ENCODE data around the gene CDC14A.

The CDC14A gene

GRCh38 chr1:100364697-100365096, 12.4 kb downstream of the CDC14A start:
- no peak for TF ChIP-seq ZBTB7A (IDR thresholded peaks at IDR 0.05; ENCODE audit: low read depth)
- no peak for TF ChIP-seq CREB1 (IDR thresholded peaks at IDR 0.05; ENCODE audit: low read depth)
- no peak for TF ChIP-seq CEBPB (IDR thresholded peaks at IDR 0.05)
- no peak for TF ChIP-seq RAD21 (IDR thresholded peaks at IDR 0.05; ENCODE audit: low read depth)
- no peak for TF ChIP-seq EP300 (IDR thresholded peaks at IDR 0.05; ENCODE audit: borderline replicate concordance)
- no peak for TF ChIP-seq MAX (IDR thresholded peaks at IDR 0.05)

GRCh38 chr1:100366209-100366525, 13.9 kb downstream of the CDC14A start:
- TF ChIP-seq TCF12 (IDR thresholded peaks at IDR 0.05; ENCODE audit: low read depth) (no peak), YY1 (IDR thresholded peaks at IDR 0.05; ENCODE audit: low read depth) (no peak), EGR1 (IDR thresholded peaks at IDR 0.05) (no peak), EP300 (IDR thresholded peaks at IDR 0.05; ENCODE audit: borderline replicate concordance) (no peak), NFIC (IDR thresholded peaks at IDR 0.05) (no peak), RAD21 (IDR thresholded peaks at IDR 0.05; ENCODE audit: low read depth) (no peak), ZBTB7A (IDR thresholded peaks at IDR 0.05; ENCODE audit: low read depth) (no peak), FOXM1 (IDR thresholded peaks at IDR 0.05; ENCODE audit: borderline replicate concordance, low read depth) (no peak), CREB1 (IDR thresholded peaks at IDR 0.05; ENCODE audit: low read depth) (no peak), TAF1 (IDR thresholded peaks at IDR 0.05; ENCODE audit: low read depth) (no peak), TEAD4 (IDR thresholded peaks at IDR 0.05) (no peak), CEBPB (IDR thresholded peaks at IDR 0.05) (no peak), USF1 (IDR thresholded peaks at IDR 0.05) (no peak), MAX (IDR thresholded peaks at IDR 0.05) (no peak), REST (IDR thresholded peaks at IDR 0.05; ENCODE audit: low read depth) (no peak)

GRCh38 chr1:100377590-100378361, 25.5 kb downstream of the CDC14A start:
- no peak for TF ChIP-seq USF1 (IDR thresholded peaks at IDR 0.05)
- TF ChIP-seq TCF12 (IDR thresholded peaks at IDR 0.05; ENCODE audit: low read depth), result no peak
- no peak for TF ChIP-seq NFIC (IDR thresholded peaks at IDR 0.05)
- no peak for TF ChIP-seq CEBPB (IDR thresholded peaks at IDR 0.05)
- no peak for TF ChIP-seq MAX (IDR thresholded peaks at IDR 0.05)
- no peak for TF ChIP-seq FOXM1 (IDR thresholded peaks at IDR 0.05; ENCODE audit: borderline replicate concordance, low read depth)
- TF ChIP-seq EGR1 (IDR thresholded peaks at IDR 0.05), result no peak
- no peak for TF ChIP-seq ZBTB7A (IDR thresholded peaks at IDR 0.05; ENCODE audit: low read depth)
- TF ChIP-seq YY1 (IDR thresholded peaks at IDR 0.05; ENCODE audit: low read depth), result no peak
- TF ChIP-seq TEAD4 (IDR thresholded peaks at IDR 0.05), result no peak
- TF ChIP-seq EP300 (IDR thresholded peaks at IDR 0.05; ENCODE audit: borderline replicate concordance), result no peak
- no peak for TF ChIP-seq REST (IDR thresholded peaks at IDR 0.05; ENCODE audit: low read depth)
- no peak for TF ChIP-seq TAF1 (IDR thresholded peaks at IDR 0.05; ENCODE audit: low read depth)
- TF ChIP-seq CREB1 (IDR thresholded peaks at IDR 0.05; ENCODE audit: low read depth), result no peak
- TF ChIP-seq RAD21 (IDR thresholded peaks at IDR 0.05; ENCODE audit: low read depth), result no peak

GRCh38 chr1:100378956-100379355, 26.6 kb downstream of the CDC14A start:
- TF ChIP-seq MAX (IDR thresholded peaks at IDR 0.05) (no peak), EP300 (IDR thresholded peaks at IDR 0.05; ENCODE audit: borderline replicate concordance) (no peak), TEAD4 (IDR thresholded peaks at IDR 0.05) (no peak), ZBTB7A (IDR thresholded peaks at IDR 0.05; ENCODE audit: low read depth) (no peak), YY1 (IDR thresholded peaks at IDR 0.05; ENCODE audit: low read depth) (no peak), TAF1 (IDR thresholded peaks at IDR 0.05; ENCODE audit: low read depth) (no peak), TCF12 (IDR thresholded peaks at IDR 0.05; ENCODE audit: low read depth) (no peak), CREB1 (IDR thresholded peaks at IDR 0.05; ENCODE audit: low read depth) (no peak), CEBPB (IDR thresholded peaks at IDR 0.05) (no peak), REST (IDR thresholded peaks at IDR 0.05; ENCODE audit: low read depth) (no peak), RAD21 (IDR thresholded peaks at IDR 0.05; ENCODE audit: low read depth) (no peak), NFIC (IDR thresholded peaks at IDR 0.05) (no peak), EGR1 (IDR thresholded peaks at IDR 0.05) (no peak), FOXM1 (IDR thresholded peaks at IDR 0.05; ENCODE audit: borderline replicate concordance, low read depth) (no peak), USF1 (IDR thresholded peaks at IDR 0.05) (no peak)
